Medulla oblongata (tissue), 1 donor: ENCODE data around the gene NEK6.

ENCODE experiments used
- DNase-seq: peaks from one replicate; pipeline ENCODE4 v3.0.0-alpha.2; 2015; ENCODE audit errors: extremely low spot score

The NEK6 gene

GRCh38 chr9:124342776-124343485 lies 85.2 kb downstream of the NEK6 start:
- DNase-seq, result peak; percentile 86

DNA sequence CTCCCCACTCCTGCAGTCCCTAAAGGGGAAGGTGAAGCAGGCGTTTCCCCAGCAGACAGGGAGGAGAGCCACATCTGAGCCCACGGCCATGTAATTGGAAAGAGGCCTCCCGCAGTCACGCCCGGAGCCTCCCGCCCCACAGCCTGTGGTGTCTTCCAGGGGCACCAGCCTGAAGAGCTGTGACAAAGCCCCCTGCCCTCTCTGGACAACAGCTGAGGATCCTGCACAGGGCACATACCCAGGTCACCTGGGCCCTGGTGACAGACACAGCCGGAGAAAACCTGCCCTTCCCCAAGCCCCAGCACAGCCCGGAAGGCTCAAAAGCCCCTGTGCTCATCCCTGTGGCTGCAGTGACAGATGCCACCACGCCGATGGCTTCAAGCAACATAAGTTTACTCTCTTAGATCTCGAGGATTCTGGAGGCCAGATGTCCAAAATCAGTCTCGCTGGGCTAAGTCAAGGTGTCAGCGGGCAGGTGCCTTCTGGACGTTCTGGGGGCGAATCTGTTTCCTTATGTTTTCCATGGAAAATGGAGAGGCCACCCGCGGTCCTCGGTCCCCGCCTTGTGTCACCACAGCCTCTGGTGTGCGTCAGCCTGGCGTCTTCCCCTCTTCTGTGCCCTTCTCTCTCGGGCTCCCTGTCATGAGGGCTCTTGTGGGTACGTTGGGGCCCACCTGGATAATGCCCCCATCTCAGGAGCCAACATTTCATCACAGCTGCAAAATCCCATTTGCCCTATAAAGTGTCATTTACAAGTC lies 86.0 kb downstream of the NEK6 start:
- DNase-seq, result no peak

DNA sequence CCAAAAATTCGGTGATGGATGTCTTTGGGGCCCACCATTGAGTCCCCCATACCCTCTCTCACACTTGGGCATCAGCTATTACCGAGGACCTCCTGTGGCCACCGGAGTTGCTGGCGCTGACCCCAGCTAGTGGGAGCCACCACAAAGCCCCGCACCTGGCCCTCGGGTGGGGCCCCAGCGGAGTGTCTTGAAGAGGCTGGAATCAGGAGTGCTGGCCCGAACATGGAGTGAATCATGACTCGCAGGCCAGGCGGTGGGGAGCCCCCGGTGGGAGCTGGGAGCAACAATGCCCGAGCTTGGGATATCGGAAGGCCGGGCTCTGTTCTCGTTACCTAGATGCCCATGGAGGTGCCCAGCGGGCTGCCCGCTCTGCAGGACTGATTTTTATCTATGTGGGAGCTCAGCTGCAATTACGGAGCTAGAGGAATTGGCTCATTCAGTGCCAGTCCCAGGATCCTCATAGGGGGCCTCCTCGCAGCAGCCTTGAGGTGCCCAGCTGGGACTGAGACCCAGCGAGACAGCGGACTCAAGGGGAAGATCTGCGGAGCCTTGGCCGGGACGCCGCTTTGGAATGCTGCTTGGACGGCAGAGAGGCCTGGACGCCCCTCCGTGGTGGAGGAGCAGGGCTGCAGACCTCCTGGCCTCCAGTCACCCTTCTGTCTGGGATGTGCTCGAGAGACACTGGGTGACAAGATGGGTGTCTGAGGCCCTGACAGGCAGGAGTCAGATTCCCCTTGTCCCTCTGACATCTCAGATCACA lies 86.7 kb downstream of the NEK6 start:
- no peak for DNase-seq

- no peak for DNase-seq
Observed at GRCh38 chr9:124345063-124345462, 87.3 kb downstream of the NEK6 start.

DNA sequence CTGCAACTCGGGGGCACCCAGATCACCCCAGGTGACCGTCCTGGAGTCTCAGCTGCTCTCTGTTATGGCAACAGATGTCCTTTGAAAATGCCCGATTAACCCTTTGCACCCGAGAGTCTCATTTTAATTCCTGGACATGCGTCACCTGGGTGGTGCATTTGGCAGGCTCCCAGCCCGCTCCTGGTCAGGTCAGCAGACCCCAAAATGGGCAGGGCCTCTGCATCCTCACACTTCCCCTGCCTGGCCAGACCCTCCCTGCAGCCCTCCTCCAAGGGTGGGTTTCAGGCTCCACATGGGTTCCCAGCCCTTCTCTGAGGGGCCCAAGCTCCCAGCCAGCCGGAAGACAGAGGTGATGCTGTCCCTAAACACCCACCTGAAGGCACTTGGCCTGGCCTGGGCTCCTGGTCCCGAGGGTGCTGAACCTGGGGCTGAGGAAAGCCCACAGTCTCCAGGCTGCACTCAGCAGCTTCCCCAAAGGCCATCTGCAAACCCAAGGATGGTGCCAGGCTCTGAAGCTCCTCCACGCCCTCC lies 88.1 kb downstream of the NEK6 start:
- no peak for DNase-seq

DNA sequence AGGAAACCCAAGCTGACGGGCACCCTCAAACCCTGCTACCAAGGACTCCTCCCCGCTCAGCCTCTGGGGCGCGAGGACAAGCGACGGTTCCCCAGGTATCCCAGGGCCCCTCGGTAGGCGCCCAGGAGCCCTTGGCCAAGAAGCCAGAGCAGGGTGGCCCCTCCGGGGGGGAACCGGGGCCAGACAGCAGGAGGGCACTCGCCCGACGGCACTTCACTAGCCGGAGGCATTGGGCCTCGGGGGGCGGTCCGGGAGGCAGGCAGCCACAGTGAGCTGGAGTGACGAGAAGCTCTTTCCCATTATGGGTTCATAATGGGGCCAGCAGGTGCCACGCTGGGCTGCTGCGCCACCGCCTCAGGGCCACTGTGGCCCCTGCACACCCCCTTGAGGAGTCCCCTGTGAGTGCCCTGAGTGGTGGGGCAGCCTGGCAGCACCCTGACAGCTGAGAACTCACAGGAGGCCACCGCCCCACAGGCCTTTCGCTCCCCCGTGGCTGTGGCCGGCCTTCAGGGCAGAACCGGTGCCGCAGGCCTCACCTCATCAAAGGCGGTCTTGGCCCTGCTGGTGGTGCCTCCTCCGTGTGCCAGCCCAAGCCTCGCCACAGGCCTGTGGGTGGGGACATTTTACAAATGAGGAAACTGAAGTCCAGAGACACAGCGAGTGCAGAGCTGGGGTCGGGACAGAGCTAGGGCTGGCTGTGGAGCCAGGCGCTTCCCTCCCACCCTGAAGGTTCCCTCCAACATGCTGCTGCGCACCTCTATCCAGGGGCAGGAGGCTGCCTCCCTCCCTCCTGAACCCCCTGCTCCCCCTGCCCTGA lies 88.8 kb downstream of the NEK6 start:
- no peak for DNase-seq

DNA sequence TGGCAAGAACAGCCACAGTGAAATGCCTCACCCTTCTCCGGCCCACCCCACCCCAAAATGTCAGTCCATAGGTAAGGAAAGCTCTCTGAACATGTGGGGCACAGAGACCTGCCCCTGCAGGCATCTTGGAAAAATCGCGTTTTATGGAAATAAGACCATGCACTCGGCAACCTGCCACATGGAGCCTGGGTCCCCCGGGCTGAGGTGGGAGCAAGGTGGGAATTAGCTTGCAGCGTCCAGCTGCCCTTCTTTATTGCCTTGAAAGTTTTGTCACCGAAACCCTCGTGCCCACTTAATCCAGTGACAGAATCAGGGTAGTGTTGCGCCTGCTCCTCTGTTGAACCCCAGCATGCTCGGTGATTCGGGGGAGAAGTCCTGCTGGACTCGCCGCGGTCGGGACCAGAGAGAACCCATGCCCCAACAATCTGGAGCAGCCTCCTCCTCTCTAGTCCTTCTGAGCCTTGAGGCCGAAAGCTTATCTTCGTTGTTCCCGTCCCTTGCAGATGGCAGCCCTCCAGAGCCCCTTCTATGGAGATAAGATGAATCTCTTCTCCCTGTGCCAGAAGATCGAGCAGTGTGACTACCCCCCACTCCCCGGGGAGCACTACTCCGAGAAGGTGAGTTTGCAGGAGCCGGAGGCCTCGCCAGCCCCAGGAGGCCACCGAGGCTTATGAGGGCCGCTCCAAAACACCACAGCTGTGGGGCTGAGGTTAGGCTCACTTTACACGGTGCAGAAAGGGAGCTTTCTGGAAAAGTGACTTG lies 89.6 kb downstream of the NEK6 start:
- no peak for DNase-seq

GRCh38 chr9:124347968-124348358 lies 90.2 kb downstream of the NEK6 start:
- no peak for DNase-seq

DNA sequence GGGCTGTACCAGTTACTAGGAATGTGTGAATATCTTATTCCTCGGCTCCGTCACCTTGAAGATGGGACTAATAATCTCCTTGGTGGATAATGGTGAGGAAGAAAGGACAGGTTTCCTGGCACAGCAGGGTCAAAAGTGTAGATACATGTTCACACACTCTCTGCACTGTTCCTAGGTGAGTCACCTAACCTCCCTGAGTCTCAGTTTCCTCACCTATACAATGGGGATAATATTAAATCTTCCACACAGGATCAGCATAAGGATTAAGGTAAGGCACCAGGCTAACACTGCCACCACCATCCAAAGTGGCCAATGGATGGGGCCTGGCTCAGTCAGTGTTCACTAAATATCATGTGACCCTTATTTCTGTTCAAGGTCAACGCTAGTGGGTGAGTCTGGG lies 90.6 kb downstream of the NEK6 start:
- DNase-seq, result no peak

DNA sequence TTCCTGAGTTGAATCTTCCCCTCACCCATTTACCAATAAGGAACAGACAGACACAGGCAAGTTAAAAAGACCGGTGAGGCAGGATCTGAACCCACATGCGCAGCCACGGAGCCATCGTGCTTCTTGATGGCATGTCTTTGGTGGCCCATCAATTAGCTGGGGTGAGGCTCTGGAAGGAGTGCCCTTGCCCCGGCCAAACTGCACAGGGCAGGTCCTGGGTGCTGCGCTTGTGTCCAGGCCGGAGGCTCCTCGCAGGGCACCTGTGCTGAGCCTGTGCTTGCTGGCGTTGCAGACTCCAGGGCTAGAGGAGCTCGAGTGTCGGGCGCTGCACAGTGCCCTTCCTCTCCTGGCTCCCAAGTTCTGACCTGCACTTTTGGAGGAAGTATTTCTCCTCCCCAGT lies 91.1 kb downstream of the NEK6 start:
- DNase-seq, result no peak

DNA sequence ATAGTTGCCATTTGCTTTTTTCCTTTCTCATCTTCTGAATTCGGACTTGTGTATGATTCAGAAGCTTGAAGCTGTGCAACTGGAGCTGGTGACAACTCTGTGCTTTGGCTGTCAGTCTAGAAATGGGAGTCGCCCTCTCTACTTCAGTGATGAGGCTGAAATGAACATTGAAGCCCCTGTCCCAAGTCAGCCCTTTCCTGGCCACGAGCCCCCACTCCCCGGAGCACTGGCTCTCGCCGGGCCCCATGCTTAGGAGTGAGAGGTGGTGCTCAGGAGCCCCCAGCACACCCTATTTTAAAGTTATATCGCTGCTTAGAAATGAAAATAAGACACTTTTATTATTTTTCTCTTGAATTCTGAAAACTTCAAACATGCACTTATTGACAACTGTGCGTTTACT lies 91.5 kb downstream of the NEK6 start:
- DNase-seq, result no peak

DNA sequence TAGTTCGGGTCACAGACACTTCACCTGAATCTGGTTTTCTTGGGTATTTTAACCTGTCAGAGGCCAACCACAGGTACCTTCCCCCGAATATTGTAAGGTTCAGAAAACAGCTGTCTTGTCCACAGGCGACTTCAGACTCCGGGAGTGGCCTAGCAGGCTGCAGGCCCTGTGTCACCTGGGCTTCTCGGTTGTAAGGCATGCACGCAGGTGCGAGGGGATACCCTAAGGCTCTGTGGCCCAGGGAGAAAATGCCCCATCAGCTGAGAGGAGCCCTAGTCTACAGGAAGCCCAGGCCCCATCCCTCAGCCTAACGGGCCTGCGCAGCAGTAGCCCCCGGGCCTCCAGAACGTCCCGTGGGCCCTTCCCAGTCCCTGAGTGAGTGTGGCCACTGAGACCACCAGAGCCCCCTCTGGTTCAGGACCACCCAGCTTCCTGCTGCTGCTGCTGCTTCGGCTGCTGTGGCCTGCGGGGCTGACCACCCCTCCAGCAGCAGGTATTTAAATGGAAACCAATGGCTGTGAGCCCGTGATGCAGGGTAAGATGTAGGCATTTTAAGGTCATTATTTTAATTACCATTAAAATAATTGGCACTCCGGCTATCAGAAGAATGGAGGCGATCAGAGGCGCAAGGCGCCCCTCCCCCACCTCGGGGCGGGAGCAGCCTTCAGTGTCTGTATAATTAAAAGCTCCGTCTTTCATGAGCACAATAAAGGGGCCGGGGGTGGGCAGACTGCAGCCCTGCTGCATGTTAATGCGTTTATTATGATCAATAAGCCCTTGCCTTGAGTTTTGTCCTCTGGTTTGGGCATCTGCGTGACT lies 92.1 kb downstream of the NEK6 start:
- DNase-seq, result no peak

DNA sequence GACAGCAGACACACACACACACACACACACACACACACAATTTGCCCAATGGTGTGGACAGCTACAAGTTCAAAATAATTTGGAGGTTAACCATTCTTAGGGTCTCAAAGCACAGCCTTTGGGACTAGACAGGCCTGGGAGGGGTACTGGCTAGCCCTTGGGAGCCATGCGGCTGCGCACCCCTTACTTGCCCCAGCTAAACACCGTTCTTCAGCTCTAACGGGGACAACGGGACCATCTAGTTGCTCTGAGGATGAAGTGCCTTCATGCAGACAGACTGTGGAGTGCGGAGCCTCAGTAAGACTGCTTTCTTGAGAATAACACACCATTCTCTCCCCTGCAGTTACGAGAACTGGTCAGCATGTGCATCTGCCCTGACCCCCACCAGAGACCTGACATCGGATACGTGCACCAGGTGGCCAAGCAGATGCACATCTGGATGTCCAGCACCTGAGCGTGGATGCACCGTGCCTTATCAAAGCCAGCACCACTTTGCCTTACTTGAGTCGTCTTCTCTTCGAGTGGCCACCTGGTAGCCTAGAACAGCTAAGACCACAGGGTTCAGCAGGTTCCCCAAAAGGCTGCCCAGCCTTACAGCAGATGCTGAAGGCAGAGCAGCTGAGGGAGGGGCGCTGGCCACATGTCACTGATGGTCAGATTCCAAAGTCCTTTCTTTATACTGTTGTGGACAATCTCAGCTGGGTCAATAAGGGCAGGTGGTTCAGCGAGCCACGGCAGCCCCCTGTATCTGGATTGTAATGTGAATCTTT lies 92.9 kb downstream of the NEK6 start:
- DNase-seq, result no peak

GRCh38 chr9:124351672-124352468 lies 94.1 kb downstream of the NEK6 start:
- no peak for DNase-seq

DNA sequence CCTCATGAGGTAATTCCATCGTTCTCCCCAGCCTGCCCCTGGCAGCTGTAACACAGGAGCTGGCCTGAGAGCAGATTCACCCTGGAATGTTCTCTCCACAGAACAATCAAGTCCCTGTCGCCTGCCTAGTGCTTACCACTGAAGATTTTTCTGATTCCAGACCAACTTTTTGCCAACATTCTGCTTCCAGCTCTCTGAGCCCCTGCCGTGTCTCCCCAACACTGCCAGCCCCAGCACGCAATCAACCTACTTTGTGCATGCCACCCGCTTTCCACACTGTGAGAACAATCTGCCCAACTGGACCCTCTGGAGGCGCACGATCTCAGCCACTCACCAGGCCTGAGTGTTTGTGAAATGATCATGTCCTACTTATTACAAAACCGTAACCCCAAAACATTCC lies 94.9 kb downstream of the NEK6 start:
- DNase-seq, result peak; percentile 73

DNA sequence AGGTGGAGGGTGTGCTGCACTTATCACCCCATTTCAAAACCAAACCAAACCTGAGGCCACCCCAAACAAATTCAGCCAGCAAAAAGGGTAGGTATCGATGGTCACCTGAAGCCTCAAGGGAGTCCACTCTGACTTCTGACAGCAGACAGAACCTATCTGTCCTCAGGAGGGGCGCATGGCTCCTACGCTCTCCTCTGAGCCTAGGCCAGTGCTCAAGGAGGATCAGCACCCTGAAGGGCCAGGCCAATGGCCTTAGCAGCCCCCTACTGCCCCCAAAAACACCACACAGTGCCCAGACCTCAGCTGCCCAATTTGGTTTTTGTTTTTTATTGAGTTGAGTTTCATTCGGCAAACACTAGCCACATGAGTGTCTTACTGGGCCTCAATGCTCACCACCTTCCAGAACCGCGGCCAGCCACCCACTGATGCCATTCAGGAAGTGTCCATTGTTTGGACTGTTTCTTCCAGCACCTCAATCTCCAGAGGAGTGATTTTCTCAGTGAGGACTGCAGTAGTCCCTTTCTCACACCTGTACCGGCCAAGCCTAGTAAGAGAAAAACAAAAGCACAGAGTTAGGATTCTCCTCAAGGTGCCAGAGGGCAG lies 95.5 kb downstream of the NEK6 start:
- no peak for DNase-seq

DNA sequence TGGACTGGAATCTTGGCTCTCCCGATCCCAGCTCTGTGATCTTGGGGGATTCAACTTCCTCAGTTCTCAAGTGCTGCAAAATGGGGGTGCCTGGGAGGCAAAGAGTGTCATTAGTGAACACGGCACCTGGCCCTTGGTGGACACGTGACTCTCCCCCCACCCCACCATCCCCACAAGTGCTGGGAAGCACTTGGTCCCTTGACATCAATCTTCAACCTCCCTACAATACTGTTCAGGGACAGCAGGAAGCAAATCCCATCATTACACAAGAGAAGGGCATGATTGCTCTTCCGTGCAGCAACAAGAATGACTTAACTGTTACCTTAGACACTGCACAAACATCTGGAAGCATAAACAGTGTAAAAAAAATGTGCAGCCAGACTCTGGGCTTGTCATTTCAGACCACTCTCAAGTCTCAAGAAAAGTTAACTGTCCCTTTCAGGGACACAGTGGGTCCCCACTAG lies 96.1 kb downstream of the NEK6 start:
- DNase-seq, result no peak
